HFFc6 (cell line): ENCODE data around the gene SKAP1. TPM values are rescaled to one million over a fixed set of nuclear protein-coding genes. Genes with fewer than 3 reads are reported as not detected.
"Not testable (repeated sequence)": the region's sequence is repeated elsewhere in the genome, so short reads cannot be mapped to it uniquely, and the experiment has no call there.

Source experiments
- DNase-seq: peaks from one replicate; pipeline ENCODE4 v3.0.0-alpha.2; 2018
- H3K27ac Mint-ChIP-seq: 2 replicates; pipeline ENCODE4 v1.8.0; 2020; ENCODE audit warnings: mild to moderate bottlenecking, mixed read lengths
- H3K27me3 Mint-ChIP-seq: 2 replicates; pipeline ENCODE4 v1.8.0; 2021; ENCODE audit warnings: mild to moderate bottlenecking, moderate library complexity, mixed read lengths; ENCODE audit not compliant: insufficient read depth
- H3K36me3 Mint-ChIP-seq: 2 replicates; pipeline ENCODE4 v1.8.0; 2021; ENCODE audit warnings: low read depth, mixed read lengths
- H3K4me1 Mint-ChIP-seq: 2 replicates; pipeline ENCODE4 v1.8.0; 2020; ENCODE audit warnings: low read depth, mixed read lengths
- H3K4me3 Mint-ChIP-seq: 2 replicates; pipeline ENCODE4 v1.8.0; 2020; ENCODE audit warnings: mild to moderate bottlenecking, moderate library complexity, mixed read lengths
- H3K9me3 Mint-ChIP-seq: 2 replicates; pipeline ENCODE4 v1.8.0; 2020; ENCODE audit warnings: mild to moderate bottlenecking, mixed read lengths
- total RNA-seq, 6 experiments: library from RNA; stranded (reverse); fragmentation: NEBNext Ultra II Directional; extraction: Animal tissue kit (Norgen Biotek cat#: 25700); gene quantifications; 2 replicates in 1 of 6; 3 replicates in 5 of 6; pipeline ENCODE4 v1.2.3, GENCODE V29; 2021
- TF ChIP-seq, protein P1 (sequence below): fragments of 200-600 bp; sonication (generic); IDR thresholded peaks from 2 replicates; pipeline ENCODE4 v1.5.0; 2021; ENCODE audit warnings: antibody characterized with exemption, mild to moderate bottlenecking

Gene SKAP1
- total RNA-seq, 6 experiments from 2014 or later = not detected

DNA sequence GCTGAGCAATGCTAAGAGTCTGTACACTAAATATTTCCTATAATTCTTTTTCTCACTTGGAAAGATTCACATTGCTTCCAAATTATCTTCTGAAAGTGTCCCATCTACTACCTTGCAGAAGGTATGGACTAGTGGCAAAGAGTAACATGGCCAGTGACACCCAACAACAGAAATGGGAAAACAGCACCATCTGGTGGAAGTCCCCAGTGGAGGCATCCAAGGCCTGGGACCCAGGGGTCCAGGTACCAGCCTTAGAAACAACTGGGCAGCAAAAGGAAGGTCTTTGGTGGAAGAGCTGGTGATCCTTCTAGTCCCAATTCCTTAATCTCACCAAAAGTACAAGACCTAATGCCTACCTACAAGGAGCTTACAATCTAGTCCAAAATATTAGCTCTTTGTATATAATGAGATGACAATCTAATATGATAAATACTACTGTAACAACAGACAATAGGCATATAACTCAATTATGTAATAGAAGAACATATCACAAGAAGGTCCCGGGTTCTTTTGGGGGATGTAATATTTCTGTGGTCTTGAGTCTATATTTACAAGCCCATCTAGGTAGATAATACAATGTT, 55.3 kb downstream of the SKAP1 start:
- Mint-ChIP-seq H3K9me3 (no peaks in the 10 kb centered on the region), H3K36me3 (no peaks in the 10 kb centered on the region), H3K4me1 (no peaks in the 10 kb centered on the region), H3K4me3 (no peak overlapping the region), H3K27me3 (peaks cover 19% of the 10 kb centered on the region), H3K27ac (no peak overlapping the region)
- peak; percentile 1 for DNase-seq
- TF ChIP-seq, protein P1, sequence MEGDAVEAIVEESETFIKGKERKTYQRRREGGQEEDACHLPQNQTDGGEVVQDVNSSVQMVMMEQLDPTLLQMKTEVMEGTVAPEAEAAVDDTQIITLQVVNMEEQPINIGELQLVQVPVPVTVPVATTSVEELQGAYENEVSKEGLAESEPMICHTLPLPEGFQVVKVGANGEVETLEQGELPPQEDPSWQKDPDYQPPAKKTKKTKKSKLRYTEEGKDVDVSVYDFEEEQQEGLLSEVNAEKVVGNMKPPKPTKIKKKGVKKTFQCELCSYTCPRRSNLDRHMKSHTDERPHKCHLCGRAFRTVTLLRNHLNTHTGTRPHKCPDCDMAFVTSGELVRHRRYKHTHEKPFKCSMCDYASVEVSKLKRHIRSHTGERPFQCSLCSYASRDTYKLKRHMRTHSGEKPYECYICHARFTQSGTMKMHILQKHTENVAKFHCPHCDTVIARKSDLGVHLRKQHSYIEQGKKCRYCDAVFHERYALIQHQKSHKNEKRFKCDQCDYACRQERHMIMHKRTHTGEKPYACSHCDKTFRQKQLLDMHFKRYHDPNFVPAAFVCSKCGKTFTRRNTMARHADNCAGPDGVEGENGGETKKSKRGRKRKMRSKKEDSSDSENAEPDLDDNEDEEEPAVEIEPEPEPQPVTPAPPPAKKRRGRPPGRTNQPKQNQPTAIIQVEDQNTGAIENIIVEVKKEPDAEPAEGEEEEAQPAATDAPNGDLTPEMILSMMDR = peak; percentile 67

DNA sequence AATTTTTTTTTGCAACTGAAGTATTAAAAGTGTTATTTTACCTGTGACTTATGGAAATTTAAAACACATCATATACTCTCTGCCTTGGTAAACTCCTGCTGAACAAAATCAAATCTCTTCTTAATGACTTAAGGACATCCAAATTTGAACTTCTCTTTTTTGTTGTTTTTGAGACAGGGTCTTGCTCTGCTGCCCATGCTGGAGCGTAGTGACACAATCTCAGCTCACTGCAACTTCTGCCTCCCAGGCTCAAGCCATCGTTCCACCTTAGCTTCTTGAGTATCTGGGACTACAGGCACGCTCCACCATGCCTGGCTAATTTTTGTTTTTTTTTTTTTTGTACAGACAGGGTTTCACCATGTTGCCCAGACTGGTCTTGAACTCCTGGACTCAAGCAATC, 56.1 kb downstream of the SKAP1 start:
- Mint-ChIP-seq H3K36me3 (no peaks in the 10 kb centered on the region), H3K9me3 (no peaks in the 10 kb centered on the region), H3K27ac (no peak overlapping the region), H3K4me3 (no peak overlapping the region), H3K4me1 (no peaks in the 10 kb centered on the region), H3K27me3 (peaks cover 14% of the 10 kb centered on the region)
- no peak for DNase-seq
- TF ChIP-seq, protein P1 = no peak

DNA sequence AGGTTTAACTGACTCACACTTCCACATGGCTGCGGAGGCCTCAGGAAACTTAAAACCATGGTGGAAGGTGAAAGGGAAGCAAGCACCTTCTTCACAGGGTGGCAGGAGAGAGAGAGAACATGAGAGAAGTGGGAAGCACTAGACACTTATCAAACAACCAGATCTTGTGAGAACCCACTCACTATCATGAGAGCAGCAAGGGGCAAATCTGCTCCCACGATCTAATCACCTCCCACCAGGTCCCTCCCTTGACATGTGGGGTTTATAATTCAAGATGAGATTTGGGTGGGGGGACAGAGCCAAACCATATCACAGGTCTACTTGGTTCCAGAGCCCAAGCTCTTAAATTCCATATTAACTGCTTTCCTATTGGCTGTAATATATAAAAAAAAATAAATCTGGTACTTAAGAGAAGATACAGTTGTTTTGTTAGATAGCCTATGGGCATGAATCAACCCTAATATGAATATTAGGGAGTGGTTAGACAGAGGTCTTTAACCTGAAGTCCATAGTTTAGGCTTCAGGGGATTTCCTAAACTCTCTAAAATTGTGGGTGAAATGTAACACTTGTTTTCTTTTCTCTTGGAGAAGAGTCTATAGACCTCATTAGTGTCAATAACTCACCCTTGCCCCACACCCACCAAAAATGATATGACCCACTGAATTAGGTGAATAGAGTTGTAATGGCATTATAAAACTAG, 56.7 kb downstream of the SKAP1 start:
- TF ChIP-seq, protein P1 = no peak
- Mint-ChIP-seq H3K27me3 (peaks cover 14% of the 10 kb centered on the region), H3K36me3 (no peaks in the 10 kb centered on the region), H3K9me3 (no peaks in the 10 kb centered on the region), H3K4me3 (no peak overlapping the region), H3K4me1 (no peaks in the 10 kb centered on the region), H3K27ac (no peak overlapping the region)
- DNase-seq = no peak

DNA sequence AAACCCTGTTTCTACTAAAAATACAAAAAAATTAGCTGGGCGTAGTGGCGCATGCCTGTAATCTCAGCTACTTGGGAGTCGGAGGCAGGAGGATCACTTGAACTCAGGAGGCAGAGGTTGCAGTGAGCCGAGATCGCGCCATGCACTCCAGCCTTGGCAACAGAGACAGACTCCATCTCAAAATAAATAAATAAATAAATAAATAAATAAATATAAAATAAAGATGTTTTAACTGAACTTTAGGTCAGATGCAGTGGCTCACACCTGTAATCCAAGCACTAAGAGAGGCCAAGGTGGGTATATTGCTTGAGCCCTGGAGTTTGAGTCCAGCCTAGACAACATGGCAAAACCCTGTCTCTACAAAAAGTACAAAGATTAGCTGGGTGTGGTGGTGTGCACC, 61.0 kb downstream of the SKAP1 start:
- not testable (repeated sequence) for H3K4me3 Mint-ChIP-seq, H3K9me3 Mint-ChIP-seq, DNase-seq, H3K36me3 Mint-ChIP-seq, H3K27ac Mint-ChIP-seq, H3K4me1 Mint-ChIP-seq
- peaks cover 24% of the 10 kb centered on the region for H3K27me3 Mint-ChIP-seq

DNA sequence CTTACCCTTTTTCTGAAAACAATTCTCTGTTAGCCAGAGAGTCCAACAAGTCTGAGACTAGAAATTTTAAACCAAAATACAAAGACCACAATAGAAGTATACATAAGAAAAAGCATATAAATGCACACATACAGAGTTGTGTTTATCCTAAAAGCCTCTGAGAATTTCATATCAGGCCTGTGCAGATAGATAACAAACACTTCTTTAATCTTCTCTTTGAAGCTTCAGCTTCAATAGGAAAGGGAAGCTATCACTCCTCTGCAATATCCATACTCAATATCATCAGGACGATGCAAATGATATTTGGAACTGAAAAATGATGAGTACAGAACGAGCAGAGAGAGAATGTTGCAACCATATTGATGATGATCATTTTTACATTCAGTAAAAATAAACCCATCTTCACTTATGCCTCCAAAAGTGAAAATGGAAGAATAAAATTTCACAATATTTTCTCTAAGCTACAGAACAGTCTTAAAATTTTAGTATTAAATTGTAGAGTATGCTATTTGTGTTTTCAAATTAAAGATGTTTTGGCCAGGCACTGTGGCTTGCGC, 61.6 kb downstream of the SKAP1 start:
- H3K9me3 Mint-ChIP-seq = no peaks in the 10 kb centered on the region
- no peaks in the 10 kb centered on the region for H3K36me3 Mint-ChIP-seq
- TF ChIP-seq, protein P1 = no peak
- no peak overlapping the region for H3K27ac Mint-ChIP-seq
- no peaks in the 10 kb centered on the region for H3K4me1 Mint-ChIP-seq
- peaks cover 22% of the 10 kb centered on the region for H3K27me3 Mint-ChIP-seq
- DNase-seq = no peak
- no peak overlapping the region for H3K4me3 Mint-ChIP-seq

DNA sequence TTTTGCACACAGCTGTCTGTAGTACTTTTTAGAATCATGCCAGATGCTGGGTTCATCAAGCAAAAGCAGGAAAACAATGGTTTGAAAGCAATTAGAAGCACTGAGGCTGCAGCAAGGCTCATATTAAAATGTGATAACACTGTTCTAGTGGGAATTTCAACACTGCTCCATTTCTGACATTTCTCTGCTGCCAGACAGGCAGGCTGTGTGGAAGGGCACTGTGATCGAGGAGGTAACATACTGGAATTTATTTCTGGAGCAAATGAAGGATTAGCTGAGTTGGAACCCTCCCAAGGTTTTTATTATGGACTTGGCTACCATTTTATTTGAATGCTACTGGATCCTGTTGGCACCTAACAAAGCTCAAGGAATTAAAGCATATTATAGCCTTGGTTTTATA, 66.9 kb downstream of the SKAP1 start:
- peaks cover 19% of the 10 kb centered on the region for H3K27me3 Mint-ChIP-seq
- no peak for DNase-seq
- H3K27ac Mint-ChIP-seq = no peak overlapping the region
- no peak overlapping the region for H3K4me3 Mint-ChIP-seq
- H3K9me3 Mint-ChIP-seq = no peaks in the 10 kb centered on the region
- H3K36me3 Mint-ChIP-seq = no peaks in the 10 kb centered on the region
- TF ChIP-seq, protein P1 = no peak
- no peaks in the 10 kb centered on the region for H3K4me1 Mint-ChIP-seq

DNA sequence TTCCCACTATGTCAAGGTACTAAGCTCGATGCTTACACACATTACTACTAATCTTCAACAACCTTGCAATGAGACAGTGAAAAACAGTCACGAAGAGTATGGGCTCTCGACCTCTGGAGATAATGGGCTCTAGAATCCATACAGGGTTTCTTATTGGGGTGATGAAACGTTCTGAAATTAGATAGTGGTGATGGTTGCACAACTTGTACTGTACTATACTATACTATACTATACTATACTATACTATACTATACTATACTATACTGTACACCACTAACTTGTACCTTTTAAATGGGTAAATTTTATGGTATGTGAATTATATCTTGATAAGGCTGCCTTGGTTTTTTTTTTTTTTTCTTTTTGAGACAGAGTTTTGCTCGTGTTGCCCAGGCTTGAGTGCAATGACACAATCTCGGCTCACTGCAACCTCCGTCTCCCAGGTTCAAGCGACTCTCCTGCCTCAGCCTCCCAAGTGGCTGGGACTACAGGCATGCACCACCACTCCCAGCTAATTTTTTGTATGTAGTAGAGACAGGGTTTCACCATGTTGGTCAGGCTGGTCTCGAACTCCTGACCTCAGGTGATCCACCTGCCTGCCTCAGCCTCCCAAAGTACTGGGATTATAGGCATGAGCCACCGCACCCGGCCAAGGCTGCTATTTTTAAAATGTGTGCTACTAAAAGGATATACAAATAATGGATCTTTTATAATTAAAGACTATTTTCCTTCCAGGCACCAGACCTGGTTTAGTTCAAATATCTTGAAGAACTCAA, 69.0 kb downstream of the SKAP1 start:
- H3K9me3 Mint-ChIP-seq, DNase-seq, H3K4me1 Mint-ChIP-seq, H3K36me3 Mint-ChIP-seq, H3K4me3 Mint-ChIP-seq, H3K27ac Mint-ChIP-seq: not testable (repeated sequence)
- peaks cover 17% of the 10 kb centered on the region for H3K27me3 Mint-ChIP-seq
